ENCODE results near the gene TSPYL2. TPM values are rescaled to one million over a fixed set of nuclear protein-coding genes. Genes with fewer than 3 reads are reported as not detected.

Gene TSPYL2
- total RNA-seq, 2 experiments from 2014 or later = 19.3 to 29.5 TPM

DNA sequence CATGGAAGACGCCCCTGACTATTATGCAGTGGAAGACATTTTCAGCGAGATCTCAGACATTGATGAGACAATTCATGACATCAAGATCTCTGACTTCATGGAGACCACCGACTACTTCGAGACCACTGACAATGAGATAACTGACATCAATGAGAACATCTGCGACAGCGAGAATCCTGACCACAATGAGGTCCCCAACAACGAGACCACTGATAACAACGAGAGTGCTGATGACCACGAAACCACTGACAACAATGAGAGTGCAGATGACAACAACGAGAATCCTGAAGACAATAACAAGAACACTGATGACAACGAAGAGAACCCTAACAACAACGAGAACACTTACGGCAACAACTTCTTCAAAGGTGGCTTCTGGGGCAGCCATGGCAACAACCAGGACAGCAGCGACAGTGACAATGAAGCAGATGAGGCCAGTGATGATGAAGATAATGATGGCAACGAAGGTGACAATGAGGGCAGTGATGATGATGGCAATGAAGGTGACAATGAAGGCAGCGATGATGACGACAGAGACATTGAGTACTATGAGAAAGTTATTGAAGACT, 3.6 kb downstream of the TSPYL2 start:
- Mint-ChIP-seq H3K36me3 (peaks cover 23% of the 10 kb centered on the region), H3K27me3 (no peaks in the 10 kb centered on the region), H3K27ac (peak overlapping the region; percentile 8), H3K4me3 (no peak overlapping the region), H3K4me1 (peaks cover 54% of the 10 kb centered on the region), H3K9me3 (ENCODE audit: low read depth) (no peaks in the 10 kb centered on the region)
- DNase-seq = no peak
- CTCF ChIA-PET = no interaction called here
- ATAC-seq = no peak

DNA sequence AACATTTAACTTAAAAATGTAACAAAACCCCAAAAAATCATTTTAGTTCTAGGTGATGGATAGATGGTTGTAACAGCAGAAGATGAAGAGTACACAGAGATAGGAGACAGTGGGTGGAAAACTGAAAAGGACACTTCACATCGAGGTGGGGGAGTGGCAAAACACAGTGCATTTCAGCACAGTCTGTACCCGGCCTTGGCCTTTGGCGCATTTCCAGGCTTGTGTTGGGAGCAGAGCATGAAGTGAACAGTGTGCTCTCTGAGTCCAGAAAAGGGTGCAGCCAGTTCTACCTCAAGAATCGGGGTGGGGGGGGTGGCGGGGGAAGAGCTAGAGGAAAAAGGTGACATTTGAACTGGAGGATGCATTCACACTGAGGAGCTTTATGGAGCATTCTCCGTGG, 4.3 kb downstream of the TSPYL2 start:
- CTCF ChIA-PET = interaction anchor here (1.6 kb wide), 1 partner anchor 14 kb away, joined by 8 read pairs; no protein-coding TSS in a partner anchor
- no peak overlapping the region for H3K27ac Mint-ChIP-seq
- H3K27me3 Mint-ChIP-seq = no peaks in the 10 kb centered on the region
- ATAC-seq = no peak
- peaks cover 23% of the 10 kb centered on the region for H3K36me3 Mint-ChIP-seq
- H3K4me1 Mint-ChIP-seq = peaks cover 51% of the 10 kb centered on the region
- no peak overlapping the region for H3K4me3 Mint-ChIP-seq
- H3K9me3 Mint-ChIP-seq (ENCODE audit: low read depth) = no peaks in the 10 kb centered on the region
- DNase-seq = no peak

DNA sequence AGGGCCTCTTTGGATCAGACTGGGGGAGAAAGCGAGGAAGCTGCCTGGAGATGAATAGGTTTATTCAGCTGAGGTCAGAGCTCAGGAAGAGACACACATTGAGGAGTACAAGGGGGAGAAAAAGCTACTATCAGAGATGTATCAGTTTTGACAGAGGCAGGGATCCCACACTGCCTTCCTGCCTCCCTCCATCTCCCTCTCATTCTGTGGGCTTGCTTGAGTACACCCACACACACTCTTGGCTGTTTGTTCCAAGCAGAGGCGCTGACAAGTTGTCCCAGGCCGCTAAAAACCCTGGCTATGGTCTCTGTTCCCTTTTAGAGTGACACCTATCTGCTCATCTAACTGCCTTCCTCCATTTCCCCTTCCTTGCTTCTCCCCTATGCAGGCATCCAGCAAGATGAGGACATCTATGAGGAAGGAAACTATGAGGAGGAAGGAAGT, 5.2 kb downstream of the TSPYL2 start:
- H3K27ac Mint-ChIP-seq = no peak overlapping the region
- no peak for ATAC-seq
- H3K27me3 Mint-ChIP-seq = no peaks in the 10 kb centered on the region
- no peak for DNase-seq
- H3K36me3 Mint-ChIP-seq = peaks cover 23% of the 10 kb centered on the region
- CTCF ChIA-PET = interaction anchor here (1.6 kb wide), 1 partner anchor 15 kb away, joined by 8 read pairs; no protein-coding TSS in a partner anchor
- no peak overlapping the region for H3K4me3 Mint-ChIP-seq
- H3K9me3 Mint-ChIP-seq (ENCODE audit: low read depth) = no peaks in the 10 kb centered on the region
- peaks cover 51% of the 10 kb centered on the region for H3K4me1 Mint-ChIP-seq

DNA sequence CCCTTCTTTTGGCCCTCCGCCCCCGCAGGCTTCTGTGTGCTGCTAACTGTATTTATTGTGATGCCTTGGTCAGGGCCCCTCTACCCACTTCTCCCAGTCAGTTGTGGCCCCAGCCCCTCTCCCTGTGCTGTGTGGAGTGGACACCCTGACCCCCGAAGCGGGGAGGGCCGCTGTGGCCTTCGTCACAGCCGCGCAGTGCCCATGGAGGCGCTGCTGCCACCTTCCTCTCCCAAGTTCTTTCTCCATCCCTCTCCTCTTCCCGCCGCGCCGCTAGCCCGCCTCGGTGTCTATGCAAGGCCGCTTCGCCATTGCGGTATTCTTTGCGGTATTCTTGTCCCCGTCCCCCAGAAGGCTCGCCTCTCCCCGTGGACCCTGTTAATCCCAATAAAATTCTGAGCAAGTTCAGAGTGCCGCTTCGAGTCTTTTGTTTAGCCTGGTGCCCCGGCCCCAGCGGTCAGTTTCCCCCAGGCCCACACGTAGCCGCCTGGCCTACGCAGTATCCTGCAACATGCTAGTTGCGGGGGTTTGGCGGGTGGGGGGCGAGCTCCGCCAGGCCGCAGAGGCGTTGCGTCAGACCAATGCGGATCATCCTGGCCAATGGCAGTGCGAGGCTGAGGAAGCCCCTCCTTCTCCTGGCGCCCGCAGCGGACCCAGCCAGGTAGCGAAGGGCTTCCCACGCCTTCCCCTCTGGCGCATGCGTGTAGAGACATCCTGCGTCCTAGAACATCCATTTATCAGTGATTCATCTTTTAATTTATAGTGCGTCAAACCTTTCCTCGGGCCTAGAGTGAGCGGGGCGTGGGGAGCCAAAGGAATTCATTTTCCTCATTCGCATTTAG, 6.2 kb downstream of the TSPYL2 start:
- Mint-ChIP-seq H3K4me3 (peak overlapping the region; percentile 78), H3K36me3 (peaks cover 23% of the 10 kb centered on the region), H3K27ac (peak overlapping the region; percentile 78), H3K9me3 (ENCODE audit: low read depth) (no peaks in the 10 kb centered on the region), H3K27me3 (no peaks in the 10 kb centered on the region), H3K4me1 (peaks cover 48% of the 10 kb centered on the region)
- CTCF ChIA-PET = interaction anchor here (1.0 to 2.4 kb wide), 2 partner anchors 11 to 16 kb away, joined by 5 to 8 read pairs; no protein-coding TSS in a partner anchor
- peak; percentile 56 for ATAC-seq
- DNase-seq = peak; percentile 80

DNA sequence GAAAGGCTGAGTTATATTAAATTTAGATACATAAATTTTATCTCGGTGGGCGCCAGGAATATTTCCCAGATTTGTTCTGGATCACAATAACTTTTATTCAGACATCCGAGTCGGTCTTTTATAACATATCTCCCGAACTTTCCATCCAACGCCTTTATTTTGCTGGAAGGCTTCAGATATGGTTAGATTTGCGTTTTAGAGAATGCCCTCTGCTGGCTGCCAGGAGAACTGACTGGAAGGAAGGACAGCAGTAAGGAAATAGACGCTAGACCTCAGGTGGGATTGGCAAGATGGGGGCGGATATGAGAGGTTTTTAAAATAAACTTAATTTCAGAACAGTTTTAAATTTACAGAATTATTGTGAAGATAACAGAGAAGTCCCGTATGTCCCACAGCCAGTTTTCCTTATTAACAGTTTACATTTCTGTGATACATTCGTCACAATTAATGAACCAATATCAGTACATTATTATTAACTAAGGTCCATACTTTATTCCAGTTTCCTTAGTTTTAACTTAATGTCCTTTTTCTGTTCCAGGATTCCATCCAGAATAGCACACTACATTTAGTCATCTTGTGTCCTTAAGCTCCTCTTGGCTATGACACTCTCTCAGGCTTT, 7.2 kb downstream of the TSPYL2 start:
- no peak for ATAC-seq
- CTCF ChIA-PET = interaction anchor here (0.6 to 2.4 kb wide), 6 partner anchors 12 to 94 kb away, joined by 3 to 8 read pairs (median 4); no protein-coding TSS in a partner anchor

DNA sequence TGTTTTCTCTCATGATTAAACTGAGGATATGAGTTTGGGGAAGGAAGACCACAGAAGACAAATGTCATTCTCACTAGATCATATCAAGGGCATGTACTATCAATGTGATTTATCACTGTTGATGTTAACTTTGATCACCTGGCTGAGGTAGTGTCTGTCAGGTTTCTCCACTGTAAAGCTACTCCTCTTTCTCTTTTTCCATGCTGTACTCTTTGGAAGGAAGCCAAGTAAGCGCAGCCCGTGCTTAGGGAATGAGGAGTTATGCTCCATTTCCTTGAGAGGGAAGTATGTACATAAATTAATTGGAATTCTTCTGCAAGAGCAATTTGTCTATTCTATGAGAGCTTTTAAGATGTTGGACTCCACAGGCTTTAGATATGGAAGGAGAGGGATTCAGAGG, 7.8 kb downstream of the TSPYL2 start:
- no peak for ATAC-seq
- Mint-ChIP-seq H3K36me3 (peaks cover 15% of the 10 kb centered on the region), H3K4me1 (peaks cover 39% of the 10 kb centered on the region), H3K9me3 (ENCODE audit: low read depth) (no peaks in the 10 kb centered on the region), H3K27ac (no peak overlapping the region), H3K4me3 (no peak overlapping the region), H3K27me3 (no peaks in the 10 kb centered on the region)
- no peak for DNase-seq
- CTCF ChIA-PET = interaction anchor here (0.6 to 2.4 kb wide), 5 partner anchors 12 to 95 kb away, joined by 3 to 8 read pairs (median 3); no protein-coding TSS in a partner anchor

More for the DNA sequence above, 7.2 kb downstream of the TSPYL2 start:
- no peak for DNase-seq
- no peaks in the 10 kb centered on the region for H3K27me3 Mint-ChIP-seq
- peaks cover 38% of the 10 kb centered on the region for H3K4me1 Mint-ChIP-seq
- no peaks in the 10 kb centered on the region for H3K9me3 Mint-ChIP-seq (ENCODE audit: low read depth)
- H3K36me3 Mint-ChIP-seq = peaks cover 21% of the 10 kb centered on the region
- H3K27ac Mint-ChIP-seq = peak overlapping the region; percentile 78
- peak overlapping the region; percentile 78 for H3K4me3 Mint-ChIP-seq

DNA sequence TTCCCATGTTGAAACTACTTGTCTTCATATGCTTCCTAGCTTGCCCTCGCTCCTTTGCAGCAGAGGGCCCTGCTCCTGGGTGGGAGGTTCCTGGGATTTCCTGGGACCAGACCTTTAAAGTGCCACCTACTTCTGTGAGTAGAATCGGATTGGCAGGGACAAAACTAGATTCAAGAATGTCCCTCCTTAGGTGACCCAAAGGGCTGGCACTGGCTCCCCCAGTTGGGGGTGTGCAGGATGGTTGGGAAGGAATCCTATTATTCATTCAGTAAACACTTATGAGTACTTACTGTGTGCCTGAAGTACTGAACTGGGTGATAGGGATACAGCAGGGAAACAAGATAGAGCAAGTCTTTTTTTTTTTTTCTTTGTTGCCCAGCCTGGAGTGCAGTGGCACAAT, 9.2 kb downstream of the TSPYL2 start:
- no peaks in the 10 kb centered on the region for H3K27me3 Mint-ChIP-seq
- peaks cover 5% of the 10 kb centered on the region for H3K36me3 Mint-ChIP-seq
- H3K4me1 Mint-ChIP-seq = peaks cover 32% of the 10 kb centered on the region
- DNase-seq = no peak
- no peak for ATAC-seq
- H3K4me3 Mint-ChIP-seq = no peak overlapping the region
- H3K27ac Mint-ChIP-seq = no peak overlapping the region
- CTCF ChIA-PET = no interaction called here
- no peaks in the 10 kb centered on the region for H3K9me3 Mint-ChIP-seq (ENCODE audit: low read depth)

DNA sequence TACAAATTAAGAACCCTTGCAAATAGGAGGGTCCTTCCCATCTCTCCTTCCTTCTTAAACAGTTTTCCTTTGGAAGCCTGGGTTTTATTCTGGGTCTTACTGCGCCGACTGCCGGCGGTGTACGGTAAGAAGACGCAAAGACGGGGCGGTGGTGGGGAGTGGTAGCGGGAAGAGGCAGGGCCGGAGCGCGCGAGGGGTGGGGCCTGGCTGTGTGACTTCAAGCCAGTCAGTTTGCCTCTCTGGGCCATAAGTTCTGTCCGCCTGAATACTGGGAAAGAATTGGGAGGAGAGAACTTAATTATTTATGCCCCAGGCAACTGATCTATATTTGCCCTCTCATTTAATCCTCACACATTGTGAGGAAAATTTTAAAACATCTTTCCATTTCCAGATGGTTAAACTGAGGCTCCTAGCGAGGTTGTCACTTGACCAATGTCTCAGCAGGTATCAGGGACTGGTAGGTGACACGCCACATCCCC, 11.0 kb downstream of the TSPYL2 start:
- no peaks in the 10 kb centered on the region for H3K27me3 Mint-ChIP-seq
- peak overlapping the region; percentile 85 for H3K27ac Mint-ChIP-seq
- peaks cover 2% of the 10 kb centered on the region for H3K36me3 Mint-ChIP-seq
- DNase-seq = peak; percentile 87
- H3K9me3 Mint-ChIP-seq (ENCODE audit: low read depth) = no peaks in the 10 kb centered on the region
- peaks cover 25% of the 10 kb centered on the region for H3K4me1 Mint-ChIP-seq
- H3K4me3 Mint-ChIP-seq = peak overlapping the region; percentile 89
- ATAC-seq = peak; percentile 62
- CTCF ChIA-PET = interaction anchor here (1.0 kb wide), 1 partner anchor 21 kb away, joined by 3 read pairs; no protein-coding TSS in a partner anchor

DNA sequence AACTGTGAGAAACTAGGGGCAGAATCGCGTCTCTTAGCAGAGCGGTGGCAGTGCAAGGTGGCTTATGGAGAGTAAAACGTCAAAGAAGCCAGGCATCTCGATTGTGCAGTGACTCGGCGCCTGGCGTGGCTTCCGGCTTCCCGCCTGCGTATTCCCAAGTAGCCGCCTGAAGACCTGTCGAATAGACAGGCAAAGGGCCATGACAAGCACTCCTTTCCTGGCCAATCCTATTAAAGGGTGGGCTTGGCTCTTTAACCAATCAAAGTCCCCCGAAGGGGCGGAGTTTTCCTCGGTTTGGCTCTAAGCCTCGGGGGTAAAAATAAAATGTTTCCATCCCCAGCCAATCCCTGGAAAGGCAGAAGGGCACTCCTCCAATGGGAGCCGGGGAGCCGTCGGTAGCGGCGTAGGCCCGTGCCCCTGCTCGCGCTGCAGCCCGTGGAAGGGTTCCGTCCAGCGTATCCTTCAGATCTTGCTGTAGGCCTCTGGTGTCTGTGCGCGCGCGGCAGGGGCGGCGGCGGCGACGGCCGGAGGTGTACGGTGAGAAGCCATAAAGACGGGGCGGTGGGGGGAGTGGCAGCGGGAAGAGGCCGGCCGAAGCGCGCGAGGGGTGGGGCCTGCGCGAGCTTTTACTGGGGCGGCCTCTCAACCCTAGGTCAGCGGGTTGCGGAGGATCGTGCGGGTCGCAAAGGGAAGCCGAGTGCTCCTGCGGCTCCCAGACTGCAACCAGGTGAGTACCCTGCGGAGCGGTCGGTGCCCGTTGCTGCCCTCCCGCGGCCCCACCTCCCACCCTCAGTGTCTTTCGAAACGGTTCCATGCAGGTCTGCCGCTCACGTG, 11.8 kb downstream of the TSPYL2 start, which contains the start of gene KANTR:
KANTR (plus strand) TSS at position 395 of the 834 bp plus-strand sequence. CDS start 30,131 bp downstream, outside the sequence.
- Mint-ChIP-seq H3K27ac (peak within 1 kb of the TSS; percentile 85), H3K27me3 (no peaks in the 10 kb centered on the region), H3K4me3 (peak within 1 kb of the TSS; percentile 89), H3K4me1 (peaks cover 18% of the 10 kb centered on the region), H3K36me3 (no peaks in the 10 kb centered on the region), H3K9me3 (ENCODE audit: low read depth) (no peaks in the 10 kb centered on the region)
- CTCF ChIA-PET = no interaction called here
- DNase-seq = peak; percentile 90
- ATAC-seq = peak; percentile 86

DNA sequence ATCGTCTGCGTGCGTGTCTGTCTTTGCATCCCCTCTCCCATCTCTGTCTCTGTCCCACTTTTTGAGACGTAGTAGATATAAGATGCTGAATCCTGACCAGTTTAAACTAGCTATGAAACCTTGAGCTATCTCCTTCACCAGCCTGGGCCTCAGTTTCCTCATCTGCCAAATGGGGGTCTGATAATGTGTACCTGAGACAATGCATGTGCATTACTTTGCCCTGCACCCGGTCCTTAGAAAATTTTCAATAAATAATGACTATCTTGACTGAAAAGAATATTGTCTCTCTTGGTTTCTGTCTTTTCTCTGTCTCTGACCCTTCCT, 12.4 kb downstream of the TSPYL2 start:
- H3K27me3 Mint-ChIP-seq = no peaks in the 10 kb centered on the region
- H3K27ac Mint-ChIP-seq = peak overlapping the region; percentile 85
- no peaks in the 10 kb centered on the region for H3K9me3 Mint-ChIP-seq (ENCODE audit: low read depth)
- CTCF ChIA-PET = no interaction called here
- DNase-seq (no peak), ATAC-seq (no peak)
- peaks cover 3% of the 10 kb centered on the region for H3K36me3 Mint-ChIP-seq
- peaks cover 15% of the 10 kb centered on the region for H3K4me1 Mint-ChIP-seq
- H3K4me3 Mint-ChIP-seq = peak overlapping the region; percentile 89

DNA sequence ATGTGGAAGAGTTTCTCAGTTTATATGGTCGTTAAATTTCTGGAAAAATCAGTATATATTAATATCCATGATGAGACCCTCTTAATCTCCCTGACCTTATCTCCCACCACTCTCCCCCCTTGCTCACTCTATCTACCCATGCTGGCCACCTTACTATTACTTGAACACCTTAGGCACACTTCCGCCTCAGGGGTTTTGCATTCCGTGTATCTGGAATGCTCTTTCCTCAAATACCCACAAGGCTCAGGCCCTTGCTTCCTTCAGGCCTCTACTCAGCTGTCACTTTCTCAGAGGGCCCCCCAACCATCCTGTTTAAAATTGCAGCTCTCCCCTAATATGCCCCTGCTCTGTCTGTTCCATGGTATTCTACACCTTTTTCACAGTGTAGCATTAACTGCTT, 13.6 kb downstream of the TSPYL2 start:
- Mint-ChIP-seq H3K4me3 (no peak overlapping the region), H3K27me3 (no peaks in the 10 kb centered on the region), H3K4me1 (peaks cover 15% of the 10 kb centered on the region), H3K27ac (no peak overlapping the region), H3K36me3 (peaks cover 3% of the 10 kb centered on the region), H3K9me3 (ENCODE audit: low read depth) (no peaks in the 10 kb centered on the region)
- ATAC-seq = no peak
- CTCF ChIA-PET = no interaction called here
- DNase-seq = no peak

DNA sequence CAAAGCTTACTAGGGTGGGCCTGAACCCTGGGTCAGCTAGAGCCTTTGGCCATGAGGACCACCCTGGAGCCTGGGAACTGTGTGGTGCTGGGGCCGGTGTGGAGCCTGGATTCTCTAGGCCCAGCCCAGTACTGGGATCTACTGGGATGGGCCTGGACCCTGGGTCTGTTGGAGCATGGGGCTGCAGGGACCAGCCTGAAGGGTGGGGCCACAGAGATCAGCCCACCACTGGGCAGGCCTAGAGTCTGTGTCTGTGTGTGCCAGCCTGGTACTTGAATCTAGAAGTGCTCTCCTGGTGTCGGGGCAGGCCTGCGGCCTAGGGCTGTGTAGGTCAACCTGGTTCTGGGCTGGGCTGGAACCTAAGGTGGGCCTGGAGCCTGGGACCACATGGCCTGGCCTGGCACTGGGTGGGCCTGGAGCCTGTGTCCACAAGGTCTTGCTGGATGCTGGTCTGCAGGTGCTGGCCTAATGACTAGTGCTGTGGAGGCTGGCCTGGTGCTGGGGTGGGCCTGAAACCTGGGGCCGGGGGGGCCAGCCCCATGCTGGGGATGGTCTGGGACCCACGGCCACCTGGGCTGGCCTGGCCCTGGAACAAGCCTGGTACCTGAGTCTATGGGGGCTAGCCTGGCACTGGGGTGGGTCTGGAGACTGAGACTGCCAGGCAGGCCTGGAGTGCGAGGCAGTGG, 32.8 kb downstream of the TSPYL2 start:
- Mint-ChIP-seq H3K27ac (no peak overlapping the region), H3K4me1 (peaks cover 6% of the 10 kb centered on the region), H3K9me3 (ENCODE audit: low read depth) (no peaks in the 10 kb centered on the region), H3K4me3 (no peak overlapping the region), H3K36me3 (peaks cover 1% of the 10 kb centered on the region), H3K27me3 (no peaks in the 10 kb centered on the region)
- DNase-seq = no peak
- CTCF ChIA-PET = no interaction called here
- no peak for ATAC-seq
